Activated gamma-delta T cell treated with Interleukin-2 at 50 U/mL for 16 hours (primary cell): ENCODE data around the gene WBP1L.
"Not testable (repeated sequence)": the region's sequence is repeated elsewhere in the genome, so short reads cannot be mapped to it uniquely, and the experiment has no call there.

ENCODE experiments used
- DNase-seq: peaks from one replicate; pipeline ENCODE4 v3.0.0-alpha.2; 2020

Gene WBP1L

GRCh38 chr10:102726274-102726673 is 17.5 kb upstream of the WBP1L start:
- no peak for DNase-seq

DNA sequence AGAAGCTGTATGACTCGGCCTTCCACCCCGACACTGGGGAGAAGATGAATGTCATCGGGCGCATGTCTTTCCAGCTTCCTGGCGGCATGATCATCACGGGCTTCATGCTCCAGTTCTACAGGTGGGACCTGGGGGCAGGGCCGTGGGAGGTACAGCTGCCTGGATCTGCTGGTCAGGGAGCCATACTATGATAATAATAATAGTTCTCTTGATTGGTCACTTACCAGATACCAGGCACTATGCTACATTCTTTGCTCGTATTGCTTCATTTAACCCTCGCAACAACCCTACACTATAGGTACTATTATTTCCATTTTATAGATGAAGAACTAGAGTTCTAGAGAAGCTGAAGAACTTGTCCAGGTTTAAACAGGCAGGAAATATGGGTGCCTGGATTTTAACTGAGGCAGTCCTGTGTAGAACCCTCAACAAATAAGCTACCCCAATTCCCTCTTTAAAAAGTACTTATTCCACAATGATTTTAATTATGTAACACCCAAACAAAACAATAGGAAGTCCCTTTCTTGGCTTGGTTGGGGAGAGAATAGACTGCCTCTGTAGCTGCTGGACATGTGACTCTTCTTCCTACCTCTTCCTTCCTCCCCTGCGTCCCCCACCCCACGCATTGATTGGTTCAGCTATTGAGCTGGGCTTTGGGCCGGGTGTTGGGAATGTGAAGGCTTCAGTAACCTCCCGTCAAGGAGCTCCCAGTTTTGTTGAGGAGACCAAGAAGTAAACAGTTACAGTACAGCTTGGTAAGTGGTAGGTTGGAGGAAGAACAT is 16.5 kb upstream of the WBP1L start:
- DNase-seq: no peak

DNA sequence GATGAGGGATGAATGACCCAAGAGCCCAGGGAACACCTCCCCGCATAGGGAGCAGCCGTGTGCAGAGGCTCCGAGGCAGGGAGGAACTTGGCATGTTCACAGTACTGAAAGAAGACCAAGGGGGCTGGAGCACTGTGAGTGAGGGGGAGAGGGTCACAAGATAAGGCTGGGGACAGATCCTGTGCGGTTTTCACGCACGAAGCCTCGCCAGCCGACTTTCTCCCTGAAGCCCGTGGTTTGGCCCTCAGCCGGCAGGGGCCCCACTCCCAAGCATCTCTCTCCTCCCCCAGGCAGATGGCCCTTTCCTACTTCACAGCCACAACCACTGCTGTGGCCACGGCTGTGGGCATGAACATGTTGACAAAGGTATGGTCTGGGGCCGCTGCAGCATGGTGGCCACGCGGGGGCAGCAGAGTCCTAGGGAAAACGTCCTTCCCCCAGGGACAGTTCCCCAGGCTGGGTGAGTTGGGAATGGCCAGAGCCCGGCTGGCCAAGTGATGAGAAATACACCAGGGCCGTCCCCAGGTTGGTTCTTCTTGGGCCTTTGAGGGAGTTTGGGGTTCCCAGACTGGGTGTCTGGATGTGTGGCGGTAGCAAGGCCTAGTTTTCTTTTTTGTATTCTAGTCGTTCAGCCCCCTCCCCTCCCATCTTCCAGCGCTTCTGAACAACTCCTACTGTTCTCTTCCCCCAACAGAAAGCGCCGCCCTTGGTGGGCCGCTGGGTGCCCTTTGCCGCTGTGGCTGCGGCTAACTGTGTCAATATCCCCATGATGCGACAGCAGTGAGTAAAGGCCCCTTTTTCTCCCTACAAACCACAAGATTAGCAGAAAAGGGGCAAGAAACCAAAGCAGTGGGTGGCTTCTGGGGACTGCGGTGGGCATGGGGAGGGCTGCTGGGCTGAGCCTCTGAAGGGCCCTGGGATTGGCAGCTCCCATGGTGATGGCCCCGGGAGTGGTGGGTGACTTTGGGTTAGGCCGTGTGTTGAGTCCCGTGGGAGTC is 14.4 kb upstream of the WBP1L start:
- DNase-seq: peak; percentile 46

DNA sequence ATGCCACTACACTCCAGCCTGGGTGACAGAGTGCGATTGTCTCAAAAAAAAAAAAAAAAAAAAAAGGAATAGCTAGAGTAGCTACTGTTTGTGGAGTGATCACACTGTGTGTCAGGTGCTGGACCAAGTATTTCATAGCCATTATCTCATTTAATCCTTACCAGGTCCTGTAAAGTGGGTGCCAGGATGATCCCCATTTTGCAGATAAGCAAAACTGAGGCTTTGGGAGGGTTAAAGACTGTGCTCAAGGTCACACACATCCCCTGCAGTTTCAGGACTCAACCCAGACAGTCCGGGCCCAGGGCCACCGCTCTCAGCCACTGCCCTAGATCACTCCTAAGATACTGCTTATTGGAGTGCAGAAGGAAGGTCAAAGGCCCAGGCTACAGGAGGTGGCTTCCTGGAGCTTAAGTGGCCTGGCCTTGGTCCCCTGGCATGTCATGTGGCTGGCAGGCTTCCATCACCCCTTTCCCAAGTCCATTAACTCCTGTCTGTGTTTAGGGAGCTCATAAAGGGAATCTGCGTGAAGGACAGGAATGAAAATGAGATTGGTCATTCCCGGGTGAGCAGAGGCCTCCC is 12.4 kb upstream of the WBP1L start:
- DNase-seq: no peak

DNA sequence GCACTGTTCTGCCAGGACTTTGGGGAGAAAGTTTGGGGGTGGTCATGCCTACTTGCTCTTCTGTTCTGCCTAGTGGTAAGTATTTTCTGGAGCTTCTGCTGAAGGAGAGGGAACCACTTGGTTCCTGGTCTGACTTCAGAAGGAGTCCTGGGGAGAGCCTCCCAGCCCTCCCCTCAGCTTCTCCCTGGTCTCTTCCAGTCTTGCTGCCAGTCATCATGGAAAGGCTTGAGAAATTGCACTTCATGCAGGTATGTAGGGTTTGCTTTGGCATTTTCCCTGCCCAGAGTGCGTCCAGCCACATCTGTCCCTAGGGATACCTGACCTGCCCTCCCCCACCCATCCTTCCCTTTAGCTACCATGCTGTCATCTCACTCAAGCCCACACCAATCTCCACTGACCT is 11.1 kb upstream of the WBP1L start:
- no peak for DNase-seq

GRCh38 chr10:102735065-102735562 is 8.6 kb upstream of the WBP1L start:
- DNase-seq: no peak

- no peak for DNase-seq
Measured at GRCh38 chr10:102738692-102739121, 5.0 kb upstream of the WBP1L start.

DNA sequence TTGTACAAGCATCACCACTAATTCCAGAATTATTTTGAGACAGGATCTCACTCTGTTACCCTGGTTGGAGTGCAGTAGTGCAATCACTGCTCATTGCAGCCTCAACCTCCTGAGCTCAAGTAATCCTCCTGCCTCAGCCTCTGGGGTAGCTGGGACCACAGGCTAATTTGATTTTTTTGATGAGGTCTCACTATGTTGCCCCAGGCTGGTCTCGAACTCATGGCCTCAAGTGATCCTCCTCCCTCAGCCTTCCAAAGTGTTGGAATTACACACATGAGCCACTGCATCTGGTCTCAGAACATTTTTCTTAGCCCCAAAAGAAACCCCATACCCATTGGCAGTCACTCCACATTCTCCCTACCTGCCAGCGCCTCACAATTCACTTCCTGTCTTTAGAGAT is 3.5 kb upstream of the WBP1L start:
- no peak for DNase-seq

DNA sequence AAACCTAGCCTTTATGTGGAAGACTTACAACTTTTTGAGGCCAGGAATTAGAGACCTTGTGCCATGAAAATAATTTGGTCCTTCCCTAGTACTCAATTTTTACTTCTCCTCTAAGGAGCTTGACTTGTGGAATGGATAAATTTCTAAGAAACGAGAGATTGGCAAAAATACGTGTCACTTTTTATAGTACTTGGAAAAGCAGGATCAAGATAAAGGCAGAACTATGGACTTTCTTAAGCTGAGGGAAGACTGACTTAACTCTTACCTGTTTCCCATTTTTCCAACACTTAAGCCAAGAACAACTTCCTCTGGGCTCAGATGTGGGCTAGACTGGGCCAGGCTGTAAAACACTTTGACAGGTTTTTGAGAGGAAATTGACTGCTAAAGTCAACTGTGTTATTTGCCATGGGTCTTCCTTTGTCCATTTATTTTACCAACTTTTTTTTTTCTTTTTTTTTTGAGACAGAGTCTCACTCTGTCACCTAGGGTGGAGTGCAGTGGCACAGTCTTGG is 2.0 kb upstream of the WBP1L start:
- DNase-seq: no peak

GRCh38 chr10:102742313-102742712 is 1.4 kb upstream of the WBP1L start:
- DNase-seq: not testable (repeated sequence)

DNA sequence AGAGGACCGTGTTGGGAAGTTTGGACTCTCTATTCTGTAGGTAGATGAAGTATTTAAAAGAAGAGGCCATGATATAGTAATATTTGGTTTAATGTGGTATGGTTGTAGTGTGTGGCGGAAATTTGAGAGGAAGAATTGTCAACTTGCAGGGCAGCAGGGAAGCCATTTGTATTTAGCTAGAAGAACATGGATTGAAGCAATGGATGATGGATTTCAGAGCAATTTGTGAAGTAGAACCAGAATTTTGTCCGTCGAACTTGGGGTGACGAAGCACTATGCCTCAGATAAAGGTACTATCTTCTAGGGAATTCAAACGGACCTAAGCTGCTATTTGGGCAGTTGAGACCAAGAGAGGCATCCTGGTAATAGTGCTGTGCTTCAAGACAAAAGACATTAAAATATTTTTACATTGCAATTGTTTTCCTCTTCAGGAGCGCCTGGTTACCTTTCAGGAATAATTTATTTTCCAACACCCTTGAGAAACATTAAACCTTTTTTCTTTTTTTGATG is 615 bp upstream of the WBP1L start:
- no peak for DNase-seq

DNA sequence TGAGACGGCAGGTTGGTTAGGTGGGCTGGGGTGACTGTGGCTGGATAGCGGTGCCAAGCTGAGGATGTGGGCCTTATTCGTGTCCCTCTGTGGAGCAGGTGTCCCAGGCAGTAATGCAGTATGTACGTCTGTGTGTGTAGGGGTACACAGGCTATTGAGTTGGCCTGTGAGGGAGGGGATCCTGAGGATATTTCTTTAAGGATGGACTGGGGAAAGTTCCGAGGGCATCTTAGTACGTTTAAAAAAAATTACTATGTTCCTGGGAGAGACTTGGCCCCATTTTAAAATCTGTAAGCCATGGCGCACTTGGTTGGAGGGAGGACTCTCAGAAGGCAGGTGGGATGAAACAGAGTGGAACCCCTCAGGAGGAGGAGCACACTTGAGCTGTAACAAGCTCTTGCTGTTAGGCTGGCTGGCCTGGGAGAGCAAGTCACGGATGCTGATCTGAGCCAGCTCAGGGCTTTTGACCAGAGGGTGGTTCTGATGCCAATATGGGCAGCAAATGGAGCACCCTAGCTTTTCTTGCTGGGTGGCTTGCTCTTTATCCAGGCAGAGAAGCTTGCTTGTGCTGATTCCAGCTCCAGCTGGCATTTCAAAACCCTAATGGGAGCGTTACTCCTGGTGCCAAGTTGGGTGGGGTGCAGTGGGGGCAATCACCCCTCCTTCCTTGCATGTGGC is 765 bp downstream of the WBP1L start:
- DNase-seq: no peak

- DNase-seq: no peak
Measured at GRCh38 chr10:102745157-102745556, 1.4 kb downstream of the WBP1L start.

DNA sequence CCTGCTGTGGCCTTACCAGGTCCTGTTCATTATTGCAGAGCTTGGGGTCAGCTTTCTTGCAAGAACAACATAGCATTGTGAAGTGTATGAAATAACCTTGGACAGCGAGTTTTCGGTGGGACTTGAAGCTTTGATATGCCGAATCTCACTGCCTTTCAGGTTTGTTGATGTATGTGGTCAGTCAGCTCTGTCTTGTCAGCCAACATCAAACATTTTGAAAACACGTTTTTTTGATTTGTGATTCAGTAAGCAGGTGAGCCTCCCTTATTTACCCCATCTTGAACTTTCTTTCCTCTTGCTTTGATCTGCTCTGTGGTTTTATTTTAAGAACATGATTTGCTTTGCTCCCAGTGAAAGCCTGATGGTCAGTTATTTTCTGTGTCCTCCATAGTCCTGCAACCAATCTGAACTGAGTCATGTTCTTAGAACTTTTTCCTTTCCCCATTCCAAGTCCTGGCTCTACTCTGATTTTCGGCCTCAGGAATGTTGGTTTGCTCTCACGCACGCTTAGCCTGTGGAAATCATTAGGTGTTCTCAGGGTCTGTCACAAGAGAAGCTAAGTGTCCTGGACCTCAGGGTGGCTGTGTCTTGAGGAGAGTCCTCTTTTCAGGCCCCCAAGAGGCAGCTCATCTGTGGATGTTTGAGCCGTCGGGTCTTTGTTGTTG is 8.7 kb downstream of the WBP1L start:
- no peak for DNase-seq

- DNase-seq: no peak
Measured at GRCh38 chr10:102752934-102753664, 9.4 kb downstream of the WBP1L start.

DNA sequence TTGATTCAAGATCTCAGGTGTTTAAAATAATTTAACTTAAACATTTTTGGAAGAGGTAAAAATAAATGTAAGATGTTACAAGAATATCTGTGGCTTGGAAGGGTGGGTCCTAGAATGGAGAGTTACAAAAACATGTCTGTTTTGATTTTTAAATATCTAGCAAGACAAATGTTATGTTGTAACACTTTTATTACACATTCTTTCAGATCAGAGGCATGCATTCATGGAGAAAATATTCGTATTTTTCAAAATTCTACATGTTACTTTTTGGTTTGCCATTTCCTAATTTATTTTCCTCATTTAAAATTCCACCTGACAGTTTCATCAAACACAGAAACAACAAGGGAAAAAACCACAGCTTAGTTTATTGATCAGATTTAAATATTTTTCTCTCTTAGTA is 10.0 kb downstream of the WBP1L start:
- no peak for DNase-seq

DNA sequence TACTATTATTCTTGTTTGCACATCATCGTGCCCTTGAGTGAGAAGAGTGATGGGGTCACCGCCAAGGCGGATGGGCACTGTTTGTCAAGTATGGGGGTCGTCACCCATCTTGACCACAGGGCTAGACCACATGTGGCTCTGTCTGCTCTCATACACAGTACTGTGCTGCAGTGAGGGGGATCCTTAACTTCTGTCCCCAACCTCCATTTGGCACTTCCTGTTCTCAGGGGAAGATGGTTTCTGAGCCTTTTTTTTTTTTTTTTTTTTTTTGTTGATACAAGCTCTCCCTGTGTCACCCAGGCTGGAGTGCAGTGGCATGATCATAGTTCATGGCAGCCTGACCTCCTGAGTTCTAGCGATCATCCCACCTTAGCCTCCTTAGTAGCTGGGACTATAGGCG is 13.6 kb downstream of the WBP1L start:
- DNase-seq: no peak

DNA sequence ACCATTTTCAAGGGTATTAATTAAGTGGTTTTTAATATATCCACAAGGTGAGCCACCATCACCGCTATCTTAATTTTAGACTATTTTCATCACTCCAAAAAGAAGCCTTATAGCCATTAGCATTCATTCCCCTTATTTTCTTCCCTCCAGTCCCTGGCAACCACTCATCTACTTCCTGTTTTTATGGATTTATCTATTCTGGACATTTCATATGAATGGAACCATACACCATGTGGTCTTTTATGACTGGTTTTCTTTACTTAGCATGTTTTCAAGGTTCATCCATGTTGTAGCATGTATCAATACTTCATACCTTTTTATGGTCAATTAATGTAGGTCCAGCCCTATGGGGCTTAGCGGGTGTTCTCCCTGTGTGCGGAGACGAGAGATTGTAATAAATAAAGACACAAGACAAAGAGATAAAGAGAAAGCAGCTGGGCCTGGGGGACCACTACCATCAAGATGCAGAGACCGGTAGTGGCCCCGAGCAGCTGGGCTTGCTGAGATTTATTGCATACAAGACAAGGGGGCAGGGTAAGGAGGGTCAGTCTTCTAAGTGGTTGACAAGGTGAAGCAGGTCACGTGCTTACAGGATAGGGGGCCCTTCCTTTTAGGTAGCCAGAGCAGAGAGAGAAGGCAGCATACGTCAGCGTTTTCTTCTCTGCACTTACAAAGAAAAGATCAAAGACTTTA is 14.6 kb downstream of the WBP1L start:
- DNase-seq: no peak

DNA sequence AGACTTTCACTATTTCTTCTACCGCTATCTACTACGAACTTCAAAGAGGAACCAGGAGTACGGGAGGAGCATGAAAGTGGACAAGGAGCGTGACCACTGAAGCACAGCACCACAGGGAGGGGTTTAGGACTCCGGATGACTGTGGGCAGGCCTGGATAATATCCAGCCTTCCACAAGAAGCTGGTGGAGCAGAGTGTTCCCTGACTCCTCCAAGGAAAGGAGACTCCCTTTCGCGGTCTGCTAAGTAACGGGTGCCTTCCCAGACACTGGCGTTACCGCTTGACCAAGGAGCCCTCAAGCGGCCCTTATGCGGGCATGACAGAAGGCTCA is 15.2 kb downstream of the WBP1L start:
- DNase-seq: not testable (repeated sequence)

GRCh38 chr10:102759497-102760210 is 15.9 kb downstream of the WBP1L start:
- DNase-seq: no peak
